HepG2 (cell line): ENCODE data around the gene HS3ST4. TPM values are rescaled to one million over a fixed set of nuclear protein-coding genes. Genes with fewer than 3 reads are reported as not detected.

Experiments used
- ATAC-seq: fragments of 200-7000 bp; cut with Tn5 transposase; 3 replicates; pipeline ENCODE4 v1.9.1; 2020; ENCODE audit warnings: mild to moderate bottlenecking, moderate library complexity
- BruUV-seq: library from RNA; stranded (reverse); fragments of 400-500 nt; replicated peaks from 2 replicates; lab custom pipeline; 2021; lab: Mats Ljungman, UMichigan
- CTCF ChIA-PET: fragments of 300-600 bp; formaldehyde crosslinking; extraction: SDS; loops from one replicate; lab custom pipeline; 2021; ENCODE audit warnings: low total read pairs, inconsistent platforms, low intra/inter-chr PET ratio; lab: Yijun Ruan, JAX
- POLR2A ChIA-PET: fragments of 350-600 bp; sonication (Branson Sonifier 250); formaldehyde crosslinking; loops from one replicate; lab custom pipeline; 2020; ENCODE audit warnings: antibody characterized with exemption, inconsistent platforms; lab: Yijun Ruan, JAX
- DNase-seq: peaks from one replicate; pipeline ENCODE4 v3.0.0-alpha.2; 2015; ENCODE audit warnings: low spot score
- FAIRE-seq: peaks from 3 replicates; lab custom pipeline; 2011; peaks lifted over from hg19 to GRCh38; lab: Jason Lieb, UNC
- H2AFZ ChIP-seq: one replicate; pipeline ENCODE4 v1.6.1; 2011; ENCODE audit warnings: low read length, inconsistent platforms
- H3K27ac ChIP-seq: fragments of 300-600 bp; 3 replicates; pipeline ENCODE4 v1.8.0; 2011; ENCODE audit warnings: mixed run types, mild to moderate bottlenecking, mixed read lengths, low read length, inconsistent platforms; ENCODE audit not compliant: insufficient read depth; ENCODE audit errors: extremely low read length
- H3K27me3 ChIP-seq, 2 experiments: fragments of 200-600 bp in 1 of 2; 2 replicates in 1 of 2; 3 replicates in 1 of 2; pipeline versions ENCODE4 v1.6.0 to v1.8.0; 2011; ENCODE audit warnings: low read length in 2 of 2, mild to moderate bottlenecking in 2 of 2, moderate library complexity in 2 of 2, inconsistent platforms in 1 of 2; ENCODE audit not compliant: insufficient read depth in 2 of 2, control insufficient read depth in 1 of 2
- H3K36me3 ChIP-seq, 2 experiments: fragments of 200-600 bp in 1 of 2; replicated peaks in 1 of 2; 2 replicates in 1 of 2; 3 replicates in 1 of 2; pipeline versions ENCODE4 v1.5.1 to v1.8.0; 2011; ENCODE audit warnings: low read length in 2 of 2, inconsistent platforms in 1 of 2; ENCODE audit not compliant: insufficient read depth in 2 of 2, control insufficient read depth in 1 of 2
- H3K4me1 ChIP-seq: 2 replicates; pipeline ENCODE4 v1.5.1; 2012; ENCODE audit warnings: low read length, inconsistent platforms; ENCODE audit not compliant: insufficient read depth
- H3K4me2 ChIP-seq: 2 replicates; pipeline ENCODE4 v1.6.0; 2011; ENCODE audit warnings: low read depth, low read length, inconsistent platforms
- H3K4me3 ChIP-seq, 3 experiments: fragments of 200-600 bp in 1 of 3; sonication (generic), shearing (Covaris generic) in 1 of 3; replicated peaks in 1 of 3; 2 replicates each; pipeline ENCODE4 v1.5.1; 2011 to 2016; ENCODE audit warnings: low read length in 3 of 3, inconsistent platforms in 2 of 3, low read depth in 2 of 3, mild to moderate bottlenecking in 2 of 3, control low read depth in 1 of 3, mixed read lengths in 1 of 3; ENCODE audit not compliant: insufficient read depth in 1 of 3
- H3K79me2 ChIP-seq: one replicate; pipeline ENCODE4 v1.6.1; 2011; ENCODE audit warnings: low read length, inconsistent platforms; ENCODE audit not compliant: insufficient read depth
- H3K9ac ChIP-seq: 2 replicates; pipeline ENCODE4 v1.6.0; 2011; ENCODE audit warnings: mild to moderate bottlenecking, low read depth, low read length, inconsistent platforms; ENCODE audit not compliant: insufficient read depth
- H3K9me3 ChIP-seq: 2 replicates; pipeline ENCODE4 v1.5.1; 2012; ENCODE audit warnings: mild to moderate bottlenecking, low read length
- H4K20me1 ChIP-seq: 2 replicates; pipeline ENCODE4 v1.6.0; 2011; ENCODE audit warnings: inconsistent platforms, mild to moderate bottlenecking, low read length, moderate library complexity; ENCODE audit not compliant: insufficient read depth
- ARID2 ChIP-seq: sonication (generic); formaldehyde crosslinking; IDR thresholded peaks from 2 replicates; pipeline ENCODE4 v1.8.1; 2022; ENCODE audit warnings: mild to moderate bottlenecking, missing genetic modification reagents, borderline replicate concordance
- HNF1B ChIP-seq: sonication (generic); formaldehyde crosslinking; IDR thresholded peaks from 2 replicates; pipeline ENCODE4 v1.5.1; 2020; ENCODE audit warnings: mild to moderate bottlenecking, moderate library complexity, missing genetic modification reagents
- HNRNPL ChIP-seq: fragments of 200-400 bp; formaldehyde crosslinking; IDR thresholded peaks from 2 replicates; pipeline ENCODE4 v1.6.1; 2017; ENCODE audit warnings: mild to moderate bottlenecking, low read depth, low read length
- IRF1 ChIP-seq: sonication (generic); formaldehyde crosslinking; IDR thresholded peaks from 2 replicates; pipeline ENCODE4 v1.4.0; 2020; ENCODE audit warnings: low read depth, mild to moderate bottlenecking, missing genetic modification reagents
- MATR3 ChIP-seq: sonication (generic); formaldehyde crosslinking; IDR thresholded peaks from 2 replicates; pipeline ENCODE4 v1.4.0; 2020; ENCODE audit warnings: missing genetic modification reagents
- NFIC ChIP-seq: IDR thresholded peaks from 2 replicates; pipeline ENCODE4 v1.6.1; 2012; ENCODE audit warnings: mild to moderate bottlenecking, low read length, inconsistent platforms
- RAD51 ChIP-seq: fragments of 450-650 bp; IDR thresholded peaks from 2 replicates; pipeline ENCODE4 v1.6.1; 2016; ENCODE audit warnings: borderline replicate concordance
- RARA ChIP-seq: IDR thresholded peaks from 2 replicates; pipeline ENCODE4 v1.6.1; 2016; ENCODE audit warnings: missing genetic modification reagents, missing compliant biosample characterization
- SMAD9 ChIP-seq: sonication (generic); formaldehyde crosslinking; IDR thresholded peaks from 2 replicates; pipeline ENCODE4 v1.5.1; 2020; ENCODE audit warnings: mild to moderate bottlenecking, missing genetic modification reagents
- SRSF4 ChIP-seq: fragments of 200-400 bp; formaldehyde crosslinking; IDR thresholded peaks from one replicate; pipeline ENCODE4 v1.6.1; 2018; ENCODE audit warnings: mild to moderate bottlenecking, low read depth, low read length, moderate library complexity; ENCODE audit not compliant: poor library complexity, severe bottlenecking
- TCF7 ChIP-seq: sonication (generic); IDR thresholded peaks from 2 replicates; pipeline ENCODE4 v1.6.1; 2016; ENCODE audit warnings: antibody characterized with exemption, low read depth
- YEATS2 ChIP-seq: sonication (generic); formaldehyde crosslinking; IDR thresholded peaks from 2 replicates; pipeline ENCODE4 v1.4.0; 2020; ENCODE audit warnings: missing genetic modification reagents, borderline replicate concordance
- ZNF230 ChIP-seq: sonication (generic); formaldehyde crosslinking; IDR thresholded peaks from 2 replicates; pipeline ENCODE4 v1.4.0; 2020; ENCODE audit warnings: mild to moderate bottlenecking, missing genetic modification reagents
- WGBS: methylation state at CpG from one replicate; pipeline ENCODE4 v1.1.6; 2017; ENCODE audit warnings: low lambda C conversion rate; 5-methylcytosine and 5-hydroxymethylcytosine counted together
- in situ Hi-C: cut with HindIII; loops from 2 replicates; pipeline ENCODE4 v1.10.0; 2017; ENCODE audit warnings: low pct_unique_long_range_greater_than_20kb; ENCODE audit not compliant: extremely low pct_ligation_motif_present
- intact Hi-C: fragments of 100-400 bp; cut with micrococcal nuclease; formaldehyde crosslinking; loops from one replicate; pipeline ENCODE4 v1.10.0; 2022; ENCODE audit not compliant: unreplicated experiment
- polyA plus RNA-seq, 8 experiments: library from polyadenylated mRNA; depleted of rRNA in 3 of 8; stranded (reverse) in 7 of 8; unstranded in 1 of 8; fragments of >200 nt; fragmentation: Illumina TruSeq in 4 of 8; extraction: Trizol in 4 of 8; gene quantifications; 2 replicates each; pipeline versions ENCODE4 v1.2.1 to v1.2.3, GENCODE V29; 2011 to 2016; ENCODE audit warnings: low read depth in 4 of 8, missing spikeins in 1 of 8, mixed read lengths in 1 of 8; ENCODE audit not compliant: insufficient read depth in 1 of 8
- total RNA-seq, 5 experiments: library from RNA; depleted of rRNA; stranded (reverse); fragments of >200 nt; fragmentation: Illumina TruSeq; extraction: Trizol; gene quantifications; 2 replicates each; pipeline ENCODE4 v1.2.3, GENCODE V29; 2016; ENCODE audit warnings: low read depth in 1 of 5
- TF ChIP-seq, protein P1 (sequence below): sonication (generic); formaldehyde crosslinking; IDR thresholded peaks from 2 replicates; pipeline ENCODE4 v1.4.0; 2020; ENCODE audit warnings: missing genetic modification reagents, borderline replicate concordance

HS3ST4 gene
- total and polyA plus RNA-seq, 2 of the 13 experiments (the other 11 are each of a cell fraction or from before 2014, with no cell fraction given): not detected

- TF ChIP-seq, protein P1, sequence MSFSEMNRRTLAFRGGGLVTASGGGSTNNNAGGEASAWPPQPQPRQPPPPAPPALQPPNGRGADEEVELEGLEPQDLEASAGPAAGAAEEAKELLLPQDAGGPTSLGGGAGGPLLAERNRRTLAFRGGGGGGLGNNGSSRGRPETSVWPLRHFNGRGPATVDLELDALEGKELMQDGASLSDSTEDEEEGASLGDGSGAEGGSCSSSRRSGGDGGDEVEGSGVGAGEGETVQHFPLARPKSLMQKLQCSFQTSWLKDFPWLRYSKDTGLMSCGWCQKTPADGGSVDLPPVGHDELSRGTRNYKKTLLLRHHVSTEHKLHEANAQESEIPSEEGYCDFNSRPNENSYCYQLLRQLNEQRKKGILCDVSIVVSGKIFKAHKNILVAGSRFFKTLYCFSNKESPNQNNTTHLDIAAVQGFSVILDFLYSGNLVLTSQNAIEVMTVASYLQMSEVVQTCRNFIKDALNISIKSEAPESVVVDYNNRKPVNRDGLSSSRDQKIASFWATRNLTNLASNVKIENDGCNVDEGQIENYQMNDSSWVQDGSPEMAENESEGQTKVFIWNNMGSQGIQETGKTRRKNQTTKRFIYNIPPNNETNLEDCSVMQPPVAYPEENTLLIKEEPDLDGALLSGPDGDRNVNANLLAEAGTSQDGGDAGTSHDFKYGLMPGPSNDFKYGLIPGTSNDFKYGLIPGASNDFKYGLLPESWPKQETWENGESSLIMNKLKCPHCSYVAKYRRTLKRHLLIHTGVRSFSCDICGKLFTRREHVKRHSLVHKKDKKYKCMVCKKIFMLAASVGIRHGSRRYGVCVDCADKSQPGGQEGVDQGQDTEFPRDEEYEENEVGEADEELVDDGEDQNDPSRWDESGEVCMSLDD (CRISPR knock-in tag): no peak
Measured at GRCh38 chr16:26128296-26128695, 436.5 kb downstream of the HS3ST4 start (continued).

DNA sequence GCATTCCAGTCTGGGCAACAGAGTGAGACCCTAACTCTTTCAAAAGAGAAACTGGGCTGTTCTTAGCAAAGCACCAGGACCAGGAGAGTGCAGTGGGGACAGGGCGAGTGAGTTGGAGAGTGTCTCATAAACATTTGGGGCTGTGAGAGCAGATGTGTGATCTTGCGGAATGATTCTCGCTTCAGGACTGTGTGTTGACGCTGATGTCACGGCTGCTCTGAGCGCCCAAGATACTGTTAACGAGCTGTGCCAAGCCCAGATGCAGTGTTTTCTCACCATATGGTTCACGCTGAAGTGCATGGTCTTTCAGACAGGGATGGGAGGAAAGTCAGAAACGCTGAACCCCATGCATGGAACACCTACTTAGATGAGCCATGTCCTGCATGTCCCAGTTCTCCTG lies 438.2 kb downstream of the HS3ST4 start:
- Histone ChIP-seq H3K4me2 (no peak overlapping the region), H3K79me2 (no peaks in the 10 kb centered on the region), H2AFZ (no peak overlapping the region), H3K4me1 (no peaks in the 10 kb centered on the region), H3K36me3 (no peaks in the 10 kb centered on the region), H4K20me1 (no peaks in the 10 kb centered on the region), H3K9me3 (no peaks in the 10 kb centered on the region), H3K27ac (no peak overlapping the region), H3K9ac (no peak overlapping the region), H3K4me3 (no peak overlapping the region), H3K27me3 (no peaks in the 10 kb centered on the region)
- no peak for FAIRE-seq
- ChIA-PET CTCF (no interaction called here), POLR2A (no interaction called here)
- no peak for DNase-seq
- WGBS: 18% methylated on average over 7 of the region's 9 CpGs
- no TSS peak for BruUV-seq
- no peak for ATAC-seq
- TF ChIP-seq SMAD9 (CRISPR knock-in tag) (no peak), MATR3 (CRISPR knock-in tag) (no peak), TCF7 (no peak), RAD51 (no peak), SRSF4 (no peak), RARA (no peak), HNRNPL (no peak), ARID2 (CRISPR knock-in tag) (no peak), NFIC (no peak), IRF1 (no peak), HNF1B (CRISPR knock-in tag) (no peak), ZNF230 (CRISPR knock-in tag) (no peak), YEATS2 (CRISPR knock-in tag) (no peak)
- in situ Hi-C loops: no loop called here
- intact Hi-C loops: no loop called here
